NCI-H748 (cell line): ENCODE results near the gene CTNNA2.

Experiments used
- DNase-seq: peaks from one replicate; lab custom pipeline; 2025; ENCODE audit not compliant: unreplicated experiment; lab: John Stamatoyannopoulos, UW

CTNNA2 gene

GRCh38 chr2:79512442-79513401 lies at the start of gene CTNNA2:
Gene CTNNA2 (plus strand): TSS chr2:79513051.
- DNase-seq = peak; percentile 93

- no peak for DNase-seq
Measured at GRCh38 chr2:79487399-79487798, 25.5 kb upstream of the CTNNA2 start.

- no peak for DNase-seq
Measured at GRCh38 chr2:79511320-79511951, 1.4 kb upstream of the CTNNA2 start.

GRCh38 chr2:79513711-79514110 lies 860 bp downstream of the CTNNA2 start:
- DNase-seq = peak; percentile 22

GRCh38 chr2:79529636-79530035 lies 16.8 kb downstream of the CTNNA2 start:
- no peak for DNase-seq

- peak; percentile 43 for DNase-seq
Measured at GRCh38 chr2:79530443-79530842, 17.6 kb downstream of the CTNNA2 start.

- no peak for DNase-seq
Measured at GRCh38 chr2:79547568-79547967, 34.7 kb downstream of the CTNNA2 start.

DNA sequence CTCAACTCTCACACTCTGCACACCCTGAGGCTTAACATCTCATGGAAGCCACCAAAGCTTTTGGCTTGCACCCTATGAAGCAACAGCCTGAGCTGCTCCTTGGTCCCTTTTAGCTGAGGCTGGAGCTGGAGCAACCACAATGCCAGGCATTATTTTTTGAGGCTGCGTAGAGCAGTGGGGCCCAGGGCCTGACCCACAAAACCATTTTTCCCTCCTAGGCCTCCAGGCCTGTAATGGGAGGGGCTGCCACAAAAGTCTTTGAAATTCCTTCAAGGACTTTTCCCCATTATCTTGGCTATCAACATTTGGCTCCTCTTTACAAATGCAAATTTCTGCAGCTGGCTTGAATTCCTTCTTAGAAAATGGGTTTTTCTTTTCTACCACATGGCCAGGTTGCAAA lies 39.8 kb downstream of the CTNNA2 start:
- no peak for DNase-seq

GRCh38 chr2:79554899-79555298 lies 42.0 kb downstream of the CTNNA2 start:
- no peak for DNase-seq

DNA sequence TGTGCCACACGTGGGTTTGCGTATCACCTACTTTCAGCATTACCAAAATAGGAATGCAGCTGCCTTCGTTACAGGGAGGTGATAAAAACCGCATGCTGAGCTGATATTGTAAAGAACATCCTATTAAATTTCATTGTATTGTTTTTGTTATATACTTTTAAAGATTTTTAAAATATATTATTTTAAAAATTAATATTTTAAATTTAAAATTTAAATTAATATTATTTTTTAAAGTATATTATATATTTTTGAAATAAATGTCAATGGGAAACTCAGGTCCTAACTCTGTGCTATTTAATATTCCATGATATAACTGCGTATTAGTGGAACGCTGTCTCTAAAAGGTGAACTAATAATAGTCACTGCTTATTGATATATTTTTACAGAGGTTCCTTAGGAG lies 51.2 kb downstream of the CTNNA2 start:
- no peak for DNase-seq

DNA sequence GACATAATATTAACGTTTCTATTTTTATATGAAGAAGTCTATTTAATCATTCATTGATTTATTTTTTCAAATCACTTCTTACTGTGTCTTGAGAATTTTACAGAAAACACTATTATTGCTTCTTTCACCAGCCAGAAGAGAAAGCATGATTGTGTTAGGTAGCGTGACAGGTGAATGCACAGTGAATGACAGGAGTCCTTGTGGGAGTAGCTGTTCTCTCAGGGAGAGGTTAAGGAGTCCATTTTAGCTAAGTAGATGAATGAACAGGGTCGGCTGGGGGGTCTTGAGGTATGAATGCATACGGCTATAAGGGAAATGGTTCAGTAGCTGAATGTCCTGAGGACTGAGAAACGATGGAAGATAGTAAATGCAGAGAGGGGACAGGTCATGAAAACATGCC lies 56.2 kb downstream of the CTNNA2 start:
- no peak for DNase-seq

- peak; percentile 69 for DNase-seq
Measured at GRCh38 chr2:79573895-79574674, 61.2 kb downstream of the CTNNA2 start.

DNA sequence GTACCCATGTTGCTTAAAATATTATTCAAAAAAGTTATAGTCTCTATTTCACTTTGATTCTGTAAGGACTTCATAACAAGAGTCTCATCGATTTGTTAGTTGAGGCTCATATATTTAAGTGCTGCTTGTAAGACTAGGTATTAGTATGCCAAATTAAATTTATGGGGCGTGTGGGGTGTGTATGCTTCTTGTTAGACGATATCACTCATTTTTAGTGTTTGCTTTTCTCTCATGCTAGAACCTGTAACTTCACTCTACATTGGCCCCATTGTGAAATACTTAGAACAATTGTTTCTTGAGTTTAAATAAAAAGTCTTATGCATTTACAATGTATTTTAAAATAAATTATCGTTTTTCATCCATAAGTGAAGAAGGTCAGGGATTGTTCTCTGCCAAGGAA lies 63.6 kb downstream of the CTNNA2 start:
- DNase-seq = no peak

- DNase-seq = no peak
Measured at GRCh38 chr2:79578952-79579351, 66.1 kb downstream of the CTNNA2 start.

DNA sequence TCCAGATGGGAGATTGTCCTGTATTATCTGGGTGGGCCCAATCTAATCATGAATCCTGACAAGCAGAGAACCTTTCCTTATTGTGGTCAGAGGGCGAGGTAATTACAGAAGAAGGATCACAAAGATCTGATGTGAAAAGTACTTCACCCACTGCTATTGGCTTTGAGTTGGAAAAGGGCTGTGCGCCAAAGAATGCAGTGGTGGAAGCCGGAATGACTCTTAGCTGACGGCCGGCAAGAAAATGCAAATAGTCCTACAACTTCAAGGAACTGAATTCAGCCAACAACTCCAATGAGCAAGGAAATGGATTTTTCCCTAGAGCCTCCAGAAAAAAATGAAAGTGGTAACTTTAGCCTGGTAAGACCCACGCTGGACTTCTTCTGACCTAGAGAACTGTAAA lies 67.3 kb downstream of the CTNNA2 start:
- no peak for DNase-seq

DNA sequence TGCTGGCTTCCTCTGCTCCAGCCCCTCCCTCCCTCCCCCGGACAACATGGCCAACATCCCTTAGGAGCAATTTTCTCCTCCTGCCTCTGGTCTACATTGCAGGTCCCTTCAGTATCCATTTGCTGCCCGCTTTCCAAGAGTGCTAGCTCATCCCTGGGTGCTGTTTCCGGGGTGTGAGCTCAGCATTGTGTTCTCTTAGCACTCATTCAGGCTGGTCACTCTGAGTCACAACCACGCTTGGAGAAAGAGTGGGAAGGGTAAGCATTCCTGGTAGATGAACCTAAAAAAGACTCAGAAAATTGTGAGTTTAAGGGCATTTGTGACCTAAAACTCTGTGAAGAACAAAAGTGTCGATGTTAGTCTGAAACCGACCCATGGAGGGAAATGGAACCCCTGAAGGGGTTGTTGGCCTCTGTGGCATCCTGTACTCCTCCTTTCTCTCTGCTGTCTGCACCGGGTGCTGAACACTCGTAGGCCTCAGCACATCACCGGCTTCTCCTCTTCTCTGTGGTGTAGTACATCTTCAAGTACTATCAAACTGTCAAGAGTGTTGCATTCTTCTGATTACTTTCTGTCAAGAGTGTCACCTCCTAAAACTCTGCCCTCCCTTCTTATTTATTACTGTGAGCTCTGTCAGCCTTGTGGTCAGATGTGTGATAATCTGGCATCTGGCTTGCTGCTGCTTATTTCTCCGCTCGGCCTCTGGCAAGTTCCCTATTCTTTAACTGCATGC lies 73.0 kb downstream of the CTNNA2 start:
- peak; percentile 0 for DNase-seq

- DNase-seq = no peak
Measured at GRCh38 chr2:79591281-79591680, 78.4 kb downstream of the CTNNA2 start.

- DNase-seq = no peak
Measured at GRCh38 chr2:79593237-79593867, 80.5 kb downstream of the CTNNA2 start.

- no peak for DNase-seq
Measured at GRCh38 chr2:79596403-79596802, 83.6 kb downstream of the CTNNA2 start.

DNA sequence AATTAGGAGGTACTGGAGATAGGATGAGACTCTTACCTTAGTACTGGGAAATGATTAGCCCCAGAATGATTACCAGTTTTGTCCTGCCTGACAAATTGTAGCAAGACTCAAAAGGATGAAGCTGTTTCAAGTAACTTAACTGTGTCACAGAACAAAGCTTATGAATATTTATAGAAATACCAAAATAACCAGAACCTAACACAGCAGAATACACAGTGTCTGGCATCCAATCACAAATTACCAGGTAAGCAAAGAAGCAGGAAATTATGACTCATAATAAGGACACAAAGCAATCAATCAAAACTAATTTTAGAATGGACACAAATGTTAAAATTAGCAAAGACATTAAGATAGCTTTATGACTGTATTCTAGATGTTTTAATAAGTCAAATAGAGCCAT lies 91.9 kb downstream of the CTNNA2 start:
- DNase-seq = no peak
